HT1080 (cell line): Measurements from ENCODE around the gene TIMM22. TPM values are rescaled to one million over a fixed set of nuclear protein-coding genes. Genes with fewer than 3 reads are reported as not detected.
"Not testable (repeated sequence)": the region's sequence is repeated elsewhere in the genome, so short reads cannot be mapped to it uniquely, and the experiment has no call there.

ENCODE experiments used
- DNase-seq: peaks from one replicate; pipeline ENCODE4 v3.0.0-alpha.2; 2015; ENCODE audit warnings: low read depth
- polyA plus RNA-seq, 2 experiments: library from polyadenylated mRNA; depleted of rRNA; stranded (reverse); fragments of >200 nt; gene quantifications; 2 replicates each; pipeline ENCODE4 v1.2.3, GENCODE V29; 2015
- total RNA-seq: library from RNA; depleted of rRNA; stranded (reverse); fragments of >200 nt; shearing (Covaris generic); gene quantifications from 2 replicates; pipeline ENCODE4 v1.2.3, GENCODE V29; 2014; rRNA removed

TIMM22 gene
- total RNA-seq = 25.2 and 25.8 TPM in 2 replicates
- 14.5 and 15.1 TPM in 2 replicates for polyA plus RNA-seq (2015; cell fraction: cytosol; rRNA removed)
- 6.8 and 7.2 TPM in 2 replicates for polyA plus RNA-seq (2015; cell fraction: nucleus; rRNA removed)

DNA sequence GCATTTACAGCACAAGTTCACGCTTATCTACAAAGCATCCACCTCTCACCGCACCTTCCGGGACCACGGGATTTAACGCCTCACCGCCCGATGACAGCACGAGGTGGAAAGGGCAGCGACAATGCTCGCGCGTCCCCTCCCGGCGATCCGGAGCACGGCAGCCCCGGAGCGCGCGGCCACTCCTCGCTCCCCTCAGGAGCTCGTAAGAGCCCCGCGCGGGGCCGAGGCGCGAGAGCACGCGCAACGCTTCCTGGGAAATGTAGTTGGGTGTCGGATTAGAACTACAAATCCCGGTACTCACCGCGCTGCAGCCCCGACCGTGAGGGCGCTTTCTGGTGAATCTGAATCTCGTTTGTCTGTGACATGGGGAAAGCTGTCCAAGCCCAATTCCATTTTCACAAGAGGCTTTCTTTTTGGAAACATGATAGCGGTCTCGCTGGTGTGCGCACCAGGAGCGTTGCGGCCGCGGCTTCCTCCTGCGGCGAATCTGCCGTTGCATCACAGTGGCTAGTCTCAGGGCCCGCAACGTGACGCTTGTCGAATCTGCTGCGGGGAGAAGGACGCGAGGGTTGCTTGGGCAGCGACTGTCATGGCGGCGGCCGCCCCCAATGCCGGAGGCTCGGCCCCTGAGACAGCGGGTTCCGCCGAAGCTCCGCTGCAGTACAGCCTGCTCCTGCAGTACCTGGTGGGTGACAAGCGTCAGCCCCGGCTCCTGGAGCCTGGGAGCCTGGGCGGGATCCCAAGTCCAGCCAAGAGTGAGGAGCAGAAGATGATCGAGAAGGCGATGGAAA lies at the start of gene TIMM22:
TSS of gene TIMM22 (plus strand) at position 576 of the 791 bp plus-strand sequence. CDS start at position 590, 14 bp downstream.
- peak; percentile 97 for DNase-seq

DNA sequence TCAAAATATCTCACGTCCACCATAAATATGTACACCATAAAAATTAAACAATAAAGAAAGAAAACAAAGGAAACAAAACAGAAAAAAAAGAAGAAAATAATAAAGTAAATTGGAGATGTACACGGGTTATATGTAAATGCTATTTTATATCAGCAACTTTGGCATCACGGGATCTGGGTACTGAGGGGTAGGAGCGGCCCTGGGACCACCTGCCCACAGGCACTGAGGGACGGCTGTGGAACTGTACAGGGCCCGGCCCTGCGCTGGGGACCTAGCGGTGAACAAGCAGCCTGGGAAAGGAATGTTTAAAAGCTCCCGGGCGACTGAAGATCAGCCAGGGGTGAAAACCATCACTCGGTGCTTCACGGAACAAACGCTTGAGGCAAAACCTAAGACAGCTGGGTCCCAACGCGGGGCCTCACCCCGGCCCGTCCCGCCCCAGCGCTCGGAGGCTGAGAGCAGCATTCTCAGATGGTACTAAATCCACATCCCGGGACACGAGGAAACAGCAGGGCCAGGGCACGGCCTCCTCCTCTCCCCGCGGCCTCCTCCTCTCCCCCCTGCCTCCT lies 48.6 kb upstream of the TIMM22 start:
- no peak for DNase-seq

DNA sequence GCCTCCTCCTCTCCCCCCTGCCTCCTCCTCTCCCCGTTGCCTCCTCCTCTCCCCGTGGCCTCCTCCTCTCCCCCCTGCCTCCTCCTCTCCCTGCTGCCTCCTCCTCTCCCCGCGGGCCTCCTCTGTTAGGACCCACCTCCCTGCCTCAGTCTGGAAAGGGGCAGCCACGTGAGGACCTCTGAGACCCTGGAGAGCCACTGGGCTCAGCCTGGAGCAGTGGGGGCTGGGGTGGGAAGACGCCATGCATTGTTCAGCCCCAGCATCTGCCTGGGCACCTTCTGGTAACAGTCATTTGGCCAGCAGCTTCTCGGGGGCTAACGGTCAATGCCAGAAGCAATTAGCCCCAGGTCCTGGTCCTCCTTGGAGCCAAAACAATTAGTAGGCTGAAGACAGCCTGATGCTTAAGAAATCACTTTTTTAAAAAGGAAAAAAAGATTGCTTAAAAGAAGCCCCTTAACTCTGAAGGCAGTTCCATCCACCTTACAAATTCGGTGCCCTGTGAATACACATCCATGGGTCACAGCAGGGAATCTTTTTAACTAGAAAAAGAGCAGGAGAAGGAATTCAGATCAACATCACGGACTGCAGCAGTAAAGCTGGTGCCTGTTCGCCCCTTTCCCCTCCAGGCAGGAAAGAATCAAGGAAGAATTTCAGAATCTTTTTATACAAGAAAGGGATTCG lies 47.2 kb upstream of the TIMM22 start:
- DNase-seq = no peak

DNA sequence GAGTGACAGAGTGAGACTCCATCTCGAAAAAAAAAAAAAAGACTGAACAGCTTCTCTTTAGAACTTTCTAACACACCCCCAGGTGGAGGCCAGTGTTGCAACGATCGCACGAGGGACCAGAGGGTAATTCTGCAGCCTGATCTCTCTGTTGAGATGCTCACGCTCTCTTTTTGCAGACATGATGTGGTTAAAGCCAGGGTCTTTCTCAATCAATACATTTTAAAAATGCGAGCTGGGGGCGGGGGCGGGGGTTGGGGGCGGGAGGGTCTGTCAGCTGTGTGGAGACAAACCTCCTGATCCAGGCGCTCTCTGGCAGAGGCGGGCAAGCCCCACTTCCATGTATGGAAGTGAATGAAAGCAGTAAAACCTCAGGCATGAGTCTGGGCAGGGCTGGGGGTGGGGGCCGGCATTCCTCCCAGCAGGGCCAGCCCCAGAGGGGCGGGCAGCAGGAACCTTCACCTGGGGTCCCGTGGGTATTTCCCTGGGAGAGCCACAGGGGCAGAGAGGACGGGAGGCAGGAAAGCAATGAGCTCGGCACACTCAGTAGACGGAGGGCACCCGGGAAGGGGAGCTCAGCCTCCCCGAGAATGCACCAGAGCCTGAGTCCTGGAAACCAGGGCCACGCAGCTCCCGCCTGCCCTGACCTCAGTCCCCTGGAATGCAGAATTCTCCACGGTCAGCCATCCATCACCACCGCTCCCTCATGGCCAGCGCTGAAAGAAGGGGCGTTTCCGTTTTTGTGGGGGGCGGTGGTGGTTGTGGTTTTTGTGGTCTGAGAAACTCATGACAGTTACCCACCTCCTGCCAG lies 45.4 kb upstream of the TIMM22 start:
- DNase-seq = peak; percentile 51

DNA sequence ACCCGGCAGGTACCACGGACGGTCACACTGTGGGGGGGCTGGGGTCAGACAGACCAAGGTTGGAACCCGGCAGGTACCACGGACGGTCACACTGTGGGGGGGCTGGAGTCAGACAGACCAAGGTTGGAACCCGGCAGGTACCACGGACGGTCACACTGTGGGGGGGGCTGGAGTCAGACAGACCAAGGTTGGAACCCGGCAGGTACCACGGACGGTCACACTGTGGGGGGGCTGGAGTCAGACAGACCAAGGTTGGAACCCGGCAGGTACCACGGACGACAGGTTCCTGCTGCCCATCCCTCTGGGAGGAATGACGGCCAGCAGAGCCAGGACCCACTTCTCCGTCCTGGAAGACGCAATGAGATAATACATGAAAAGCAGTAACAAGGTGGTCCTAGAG lies 44.3 kb upstream of the TIMM22 start:
- not testable (repeated sequence) for DNase-seq

DNA sequence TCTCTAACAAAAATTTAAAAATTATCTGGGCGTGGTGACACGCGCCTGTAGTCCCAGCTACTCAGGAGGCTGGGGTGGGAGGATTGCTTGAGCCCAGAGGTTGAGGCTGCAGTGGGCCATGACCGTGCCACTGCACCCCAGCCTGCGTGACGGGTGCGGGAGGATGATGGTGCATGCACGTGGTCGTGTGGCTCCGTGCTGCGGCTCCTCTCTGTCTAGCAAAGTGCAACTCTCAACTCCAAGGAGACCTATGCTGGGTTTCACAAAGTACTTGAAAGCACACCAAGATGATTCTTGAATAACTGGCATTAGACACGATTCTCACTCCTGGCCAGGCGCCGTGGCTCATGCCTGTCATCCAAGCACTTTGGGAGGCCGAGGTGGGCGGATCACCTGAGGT lies 43.2 kb upstream of the TIMM22 start:
- no peak for DNase-seq

DNA sequence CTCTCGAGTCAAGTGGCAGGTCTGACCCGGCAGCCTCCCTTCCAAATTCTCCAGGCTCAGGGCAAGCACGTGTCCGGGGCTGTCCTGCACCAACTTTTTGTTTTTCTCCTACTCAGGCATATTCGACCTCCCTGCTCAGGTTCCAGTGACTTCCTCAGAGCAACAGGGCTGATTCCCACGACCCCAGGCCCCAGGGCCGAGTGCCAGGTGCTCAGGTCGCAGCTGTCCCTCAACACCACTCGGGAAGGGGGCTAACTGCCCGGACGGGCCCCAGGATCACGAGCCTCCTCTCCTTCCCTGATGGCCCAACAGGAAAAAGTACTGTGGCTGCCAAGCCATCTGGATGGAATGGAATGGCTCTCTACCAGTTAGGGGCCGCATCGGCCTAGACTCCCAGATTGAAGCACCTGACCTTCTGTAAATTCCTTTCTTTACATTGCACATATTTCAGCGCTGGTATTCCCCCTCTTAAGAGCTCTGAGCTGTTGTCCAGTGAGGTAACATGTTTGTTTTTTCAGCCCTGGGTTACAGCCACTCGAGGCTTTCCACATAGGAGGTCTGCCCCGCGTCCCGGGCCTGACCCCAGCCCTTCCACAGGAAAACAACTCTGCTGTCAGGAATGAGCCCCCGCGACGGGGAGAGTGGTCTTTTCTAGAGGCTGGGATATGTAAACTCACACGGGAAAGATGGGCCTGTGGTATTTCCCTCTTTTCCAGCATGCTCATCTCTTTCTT lies 42.3 kb upstream of the TIMM22 start:
- DNase-seq = no peak

DNA sequence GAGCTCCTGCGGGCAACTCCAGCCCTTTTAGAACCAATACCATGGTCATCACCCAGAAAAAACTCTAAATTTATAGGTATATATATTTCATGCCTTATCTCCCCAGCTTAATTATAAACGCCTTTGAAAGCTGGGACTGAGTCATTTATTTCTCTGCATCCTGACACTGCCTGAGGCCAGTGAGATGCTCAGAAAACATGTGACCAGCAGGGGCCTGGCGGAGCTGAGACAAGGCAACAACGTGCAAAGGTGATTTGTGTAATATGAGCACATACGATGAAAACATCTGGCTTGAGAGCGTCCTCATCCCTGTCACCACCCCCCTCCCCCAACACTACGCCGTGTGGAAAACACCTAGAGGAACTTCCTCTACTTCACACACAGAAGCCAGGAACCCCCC lies 40.0 kb upstream of the TIMM22 start:
- DNase-seq = no peak

DNA sequence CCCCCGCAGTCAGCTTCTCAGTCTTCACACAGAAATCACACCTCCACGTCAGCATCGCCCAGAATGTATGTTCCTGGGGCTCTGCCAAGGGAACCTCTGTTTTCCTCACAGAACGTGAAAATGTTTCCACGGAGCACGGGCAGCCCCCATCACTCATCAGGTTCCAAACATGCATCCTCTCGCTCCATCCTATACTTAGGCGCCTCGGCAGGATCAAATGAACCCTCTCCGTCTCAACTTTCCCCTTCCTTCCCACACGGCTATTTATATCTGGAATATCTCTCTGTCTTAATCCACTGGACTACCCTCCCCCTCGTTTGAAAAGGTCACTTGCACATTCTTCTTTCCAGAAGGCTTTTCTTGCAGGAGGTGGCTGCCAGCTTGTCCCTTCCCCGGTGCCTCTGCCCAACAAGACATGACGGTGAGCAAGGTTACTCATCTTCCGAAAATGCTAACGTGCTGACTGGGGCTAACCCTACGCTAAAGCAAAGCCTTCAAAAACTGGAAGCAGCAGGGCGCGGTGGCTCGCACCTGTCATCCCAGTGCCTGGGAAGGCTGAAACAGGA lies 39.0 kb upstream of the TIMM22 start:
- DNase-seq = no peak

DNA sequence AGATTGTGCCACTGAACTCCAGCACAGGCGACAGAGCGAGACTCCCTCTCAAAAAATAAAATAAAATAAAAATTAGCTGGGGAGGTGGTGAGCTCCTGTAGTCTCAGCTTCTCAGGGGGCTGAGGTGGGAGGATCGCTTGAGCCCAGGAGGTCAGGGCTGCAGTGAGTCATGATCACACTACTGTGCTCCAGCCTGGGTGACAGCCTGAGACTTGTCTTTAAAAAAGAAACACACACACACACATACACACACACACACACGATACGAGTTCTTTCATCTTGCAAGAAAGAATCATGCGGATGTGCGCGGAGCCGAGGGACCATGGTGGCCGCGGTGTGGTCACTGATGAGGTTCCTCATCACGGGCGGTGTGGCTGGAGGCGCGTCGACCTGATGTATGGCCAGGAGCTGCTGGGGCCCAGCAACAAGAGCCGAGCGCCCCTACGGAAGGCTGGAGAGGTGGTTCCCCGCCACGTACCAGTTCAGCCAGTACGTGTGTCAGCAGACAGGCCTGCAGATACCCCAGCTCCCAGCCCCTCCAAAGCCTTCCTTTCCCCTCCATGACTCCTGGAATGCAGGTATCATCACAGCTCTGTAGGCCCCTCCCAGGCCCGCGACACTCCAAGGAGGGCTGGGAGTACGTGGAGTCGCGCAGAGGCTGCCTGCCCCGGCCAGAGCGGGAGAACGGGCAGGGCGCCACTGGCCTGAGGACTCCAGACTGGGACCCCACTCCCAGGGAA lies 38.0 kb upstream of the TIMM22 start:
- no peak for DNase-seq

DNA sequence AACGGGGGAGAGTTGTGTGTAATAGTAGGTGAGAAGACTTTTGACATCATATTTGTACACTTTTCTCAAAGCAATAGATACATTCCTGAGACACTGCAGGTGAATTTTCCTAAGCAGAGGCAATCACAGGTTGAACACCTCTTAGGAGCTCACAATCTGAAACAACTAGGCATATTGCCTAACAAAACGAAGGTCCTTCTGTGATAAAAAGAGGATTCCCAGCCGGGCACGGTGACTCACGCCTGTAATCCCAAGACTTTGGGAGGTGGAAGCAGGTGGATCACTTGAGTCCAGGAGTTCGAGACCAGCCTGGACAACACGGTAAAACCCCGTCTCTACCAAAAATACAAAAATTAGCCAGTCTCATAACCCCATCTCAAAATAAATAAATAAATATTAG lies 34.8 kb upstream of the TIMM22 start:
- no peak for DNase-seq

DNA sequence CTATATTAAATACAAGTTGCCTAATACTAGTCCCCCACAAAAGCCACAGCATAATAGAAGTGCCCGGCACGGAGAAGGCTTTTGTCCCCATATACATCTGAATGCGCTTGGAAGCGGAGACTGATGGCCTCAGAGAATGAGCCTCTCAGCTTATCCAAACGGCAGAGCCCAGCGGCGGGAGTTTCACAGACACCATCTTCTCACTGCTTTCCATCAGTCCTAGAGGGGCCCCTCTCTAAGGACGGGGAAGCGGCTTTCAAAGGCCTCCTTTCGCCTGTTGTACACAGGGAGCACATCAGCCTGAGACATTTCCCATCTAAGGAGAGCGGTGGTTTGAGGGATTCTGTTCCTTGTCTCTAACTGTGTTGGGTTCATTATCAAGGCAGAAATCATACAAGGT lies 34.3 kb upstream of the TIMM22 start:
- no peak for DNase-seq

DNA sequence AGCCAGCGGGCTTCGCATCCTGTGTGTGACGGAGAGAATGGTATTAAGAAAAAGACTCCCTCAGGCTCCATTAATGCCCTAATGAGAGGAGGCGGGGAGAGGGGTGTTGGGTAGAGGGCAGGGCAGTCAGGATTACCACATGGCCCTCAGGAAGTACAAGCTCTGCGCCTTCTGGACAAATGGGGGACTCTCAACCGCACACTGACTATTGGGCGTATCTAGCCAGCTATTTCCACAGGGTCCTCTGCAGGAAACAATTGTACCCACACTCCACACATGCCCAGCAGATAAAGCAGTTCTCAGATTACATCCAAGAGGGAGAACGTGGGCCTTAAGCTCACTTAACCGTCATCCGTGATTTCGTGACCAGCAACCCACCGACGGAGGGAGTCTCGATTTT lies 32.1 kb upstream of the TIMM22 start:
- no peak for DNase-seq

DNA sequence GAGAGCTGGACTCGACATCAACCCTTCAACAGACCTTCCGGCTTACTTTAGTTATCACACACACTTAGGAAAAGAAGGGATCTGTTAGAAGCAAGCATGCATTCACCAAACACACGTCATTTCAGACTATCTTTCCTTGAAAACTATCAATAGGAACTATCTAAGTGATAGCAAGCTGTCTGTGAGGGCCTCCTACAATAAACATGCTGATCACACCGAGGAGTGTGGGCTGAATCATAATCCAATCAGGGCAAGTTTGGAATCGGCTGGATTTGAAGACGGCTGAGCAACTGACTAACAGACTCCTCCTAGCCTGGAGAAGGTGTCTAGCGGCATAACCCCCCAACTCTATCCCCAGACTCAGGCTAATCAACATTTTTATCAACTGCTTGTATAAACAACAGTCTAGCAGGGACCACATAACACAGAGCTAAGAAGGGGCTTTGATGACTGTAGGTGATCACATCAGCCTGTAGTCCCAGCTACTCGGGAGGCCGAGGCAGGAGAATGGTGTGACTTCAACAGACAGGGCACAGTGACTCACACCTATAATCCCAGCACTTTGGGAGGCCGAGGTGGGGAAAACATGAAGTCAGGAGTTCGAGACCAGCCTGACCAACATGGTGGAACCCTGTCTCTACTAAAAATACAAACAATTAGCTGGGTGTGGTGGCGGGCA lies 31.5 kb upstream of the TIMM22 start:
- DNase-seq = no peak

DNA sequence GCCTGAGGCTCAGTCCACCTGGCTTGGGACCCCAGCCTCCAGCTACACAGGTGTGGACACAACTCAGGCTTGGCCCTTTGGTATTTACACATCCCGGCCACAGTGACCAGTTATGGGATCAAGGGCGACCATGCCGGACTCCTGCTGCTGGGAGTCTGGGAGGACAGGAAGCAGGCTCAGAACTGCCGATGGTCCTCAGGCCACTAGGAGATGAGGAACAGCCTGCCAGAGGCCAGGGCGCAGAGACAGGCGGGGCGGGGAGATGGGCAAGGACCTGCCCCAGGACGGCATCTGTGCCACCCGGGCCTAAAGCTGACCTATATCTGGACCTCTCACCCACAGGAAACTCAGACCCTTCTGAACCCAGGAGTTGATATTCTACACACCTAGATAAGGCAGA lies 29.8 kb upstream of the TIMM22 start:
- DNase-seq = no peak

DNA sequence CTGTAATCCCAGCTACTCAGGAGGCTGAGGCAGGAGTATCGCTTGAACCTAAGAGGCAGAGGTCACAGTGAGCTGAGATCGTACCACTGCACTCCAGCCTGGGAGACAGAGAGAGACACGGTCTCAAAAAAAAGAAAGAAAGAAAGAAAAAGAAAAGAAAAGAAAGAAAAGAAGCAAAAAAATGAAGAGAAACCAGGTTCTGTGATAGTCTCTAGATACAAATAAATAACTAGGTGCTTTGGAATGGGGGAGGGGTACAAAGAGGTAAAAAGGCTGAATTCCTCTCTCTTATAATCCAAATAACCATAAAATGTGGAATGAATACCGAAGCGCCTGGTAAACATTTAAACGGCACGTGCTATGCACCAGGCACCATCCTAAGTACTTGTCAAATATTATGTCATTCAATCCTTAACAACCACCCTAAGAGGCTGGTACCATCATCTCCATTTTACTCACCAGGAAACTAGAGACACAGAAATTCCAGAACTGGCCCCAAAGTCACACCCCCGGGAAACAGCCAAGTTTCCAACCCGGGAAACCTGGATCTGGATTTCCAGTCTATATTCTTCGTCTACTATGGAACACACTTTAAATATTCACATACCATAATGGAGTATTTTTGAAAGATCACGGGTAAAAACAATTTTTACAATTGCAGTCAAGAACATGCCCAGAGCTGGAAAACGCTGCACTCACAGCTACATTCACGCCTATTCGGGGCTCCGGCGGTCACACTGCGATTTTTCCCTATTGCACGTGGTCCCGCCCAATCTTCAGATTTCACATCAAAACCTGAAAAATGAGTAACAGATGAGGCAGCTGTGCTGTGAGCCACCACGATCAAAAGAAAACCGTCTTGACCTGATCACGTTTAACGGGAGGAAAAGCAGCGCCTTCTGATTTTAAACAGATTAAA lies 27.9 kb upstream of the TIMM22 start:
- DNase-seq = no peak

DNA sequence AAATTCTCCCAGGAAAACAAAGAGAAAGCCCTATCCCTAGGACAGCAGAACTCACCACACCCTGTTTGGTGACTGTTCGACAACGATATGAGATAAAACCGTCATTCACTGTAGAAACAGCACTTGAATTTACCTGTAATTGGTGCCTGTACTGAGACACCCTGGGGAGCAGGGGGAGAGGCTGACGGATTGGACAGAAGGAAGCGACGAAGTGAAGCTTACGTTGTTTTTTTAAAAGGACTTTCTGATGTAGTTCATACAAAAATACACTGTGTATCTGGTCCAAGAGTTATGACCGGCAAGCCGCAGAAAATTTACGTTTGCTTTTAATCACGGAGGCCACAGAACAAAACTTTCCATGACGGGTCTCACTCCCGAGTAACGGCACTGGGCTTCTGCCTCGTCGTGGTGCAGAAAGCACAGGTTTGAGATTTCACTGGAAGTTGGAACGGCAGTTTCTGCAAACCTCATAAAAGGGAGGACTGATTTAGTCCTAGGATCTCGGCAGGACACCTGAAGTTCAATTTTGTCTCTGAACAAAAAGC lies 27.0 kb upstream of the TIMM22 start:
- DNase-seq = no peak

DNA sequence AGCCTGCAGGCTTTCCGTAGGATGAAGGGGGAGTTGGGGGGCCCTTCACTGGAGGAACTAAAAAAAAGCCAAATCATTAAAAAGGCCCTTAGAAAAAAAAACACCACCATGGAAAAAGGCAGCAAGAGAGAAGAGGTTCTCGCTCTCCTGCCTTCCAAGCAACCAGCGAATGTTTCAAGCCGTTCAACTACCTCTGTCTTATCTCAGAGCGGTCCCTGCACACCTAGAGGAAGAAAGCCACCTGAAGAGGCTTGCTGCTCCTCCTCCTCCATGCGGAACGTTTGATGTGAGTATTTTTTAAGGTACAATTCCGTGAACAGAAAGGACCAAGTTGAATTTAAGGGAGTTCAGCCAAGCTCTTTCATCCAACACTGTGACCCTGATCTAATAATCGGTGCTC lies 26.6 kb upstream of the TIMM22 start:
- DNase-seq = no peak
